ENCODE results near the gene WDR1.
"Not testable (repeated sequence)": the region's sequence is repeated elsewhere in the genome, so short reads cannot be mapped to it uniquely, and the experiment has no call there.

Gene WDR1

GRCh38 chr4:10130178-10130888, 13.7 kb upstream of the WDR1 start:
- no peak for DNase-seq

- DNase-seq: no peak
Measured at GRCh38 chr4:10129196-10130177, 12.9 kb upstream of the WDR1 start.

GRCh38 chr4:10128761-10129160, 12.2 kb upstream of the WDR1 start:
- no peak for DNase-seq

GRCh38 chr4:10127531-10127930, 10.9 kb upstream of the WDR1 start:
- DNase-seq: not testable (repeated sequence)

GRCh38 chr4:10124167-10124930, 7.8 kb upstream of the WDR1 start:
- DNase-seq: no peak

GRCh38 chr4:10123227-10124101, 6.9 kb upstream of the WDR1 start:
- no peak for DNase-seq

GRCh38 chr4:10122236-10122932, 5.8 kb upstream of the WDR1 start:
- DNase-seq: no peak

- no peak for DNase-seq
Measured at GRCh38 chr4:10121568-10122208, 5.1 kb upstream of the WDR1 start.

GRCh38 chr4:10120943-10121567, 4.5 kb upstream of the WDR1 start:
- no peak for DNase-seq

GRCh38 chr4:10119773-10120172, 3.2 kb upstream of the WDR1 start:
- DNase-seq: no peak

GRCh38 chr4:10119278-10119677, 2.7 kb upstream of the WDR1 start:
- no peak for DNase-seq

GRCh38 chr4:10118048-10119004, 1.7 kb upstream of the WDR1 start:
- no peak for DNase-seq

- DNase-seq: peak; percentile 60
Measured at GRCh38 chr4:10117359-10118047, 904 bp upstream of the WDR1 start.

GRCh38 chr4:10115797-10116568, 616 bp downstream of the WDR1 start:
- no peak for DNase-seq

- DNase-seq: no peak
Measured at GRCh38 chr4:10115271-10115796, 1.3 kb downstream of the WDR1 start.

GRCh38 chr4:10114607-10115006, 2.0 kb downstream of the WDR1 start:
- DNase-seq: no peak

- DNase-seq: no peak
Measured at GRCh38 chr4:10114147-10114546, 2.5 kb downstream of the WDR1 start.

All from midbrain (tissue), 1 donor.